A673 (cell line): ENCODE results near the gene FIBP. TPM values are rescaled to one million over a fixed set of nuclear protein-coding genes. Genes with fewer than 3 reads are reported as not detected.

ENCODE experiments used
- BruUV-seq: library from RNA; stranded (reverse); fragments of 400-500 nt; replicated peaks from 2 replicates; lab custom pipeline; 2021; lab: Mats Ljungman, UMichigan
- CTCF ChIA-PET: fragments of 300-600 bp; sonication (Branson Sonifier 250); formaldehyde crosslinking; loops from one replicate; lab custom pipeline; 2022; ENCODE audit warnings: antibody characterized with exemption; lab: Charles Lee
- POLR2A ChIA-PET: fragments of 300-600 bp; sonication (Branson Sonifier 250); formaldehyde crosslinking; loops from one replicate; lab custom pipeline; 2022; ENCODE audit warnings: antibody characterized with exemption; ENCODE audit not compliant: low non-redundant PET; lab: Charles Lee
- DNase-seq: peaks from one replicate; pipeline ENCODE4 v3.0.0-alpha.2; 2015; ENCODE audit warnings: low spot score
- H3K27ac ChIP-seq: fragments of 200-600 bp; sonication (generic); 2 replicates; pipeline ENCODE4 v1.5.1; 2016; ENCODE audit warnings: mixed run types, low read depth, mild to moderate bottlenecking, mixed read lengths, antibody characterized with exemption, low read length; ENCODE audit not compliant: poor library complexity, severe bottlenecking
- H3K27me3 ChIP-seq: fragments of 200-600 bp; sonication (generic); replicated peaks from 2 replicates; pipeline ENCODE4 v1.6.1; 2017; ENCODE audit warnings: mixed run types, low read depth, mild to moderate bottlenecking, mixed read lengths, antibody characterized with exemption, low read length; ENCODE audit not compliant: insufficient read depth, poor library complexity
- H3K36me3 ChIP-seq: fragments of 200-600 bp; sonication (generic); 2 replicates; pipeline ENCODE4 v1.6.1; 2016; ENCODE audit warnings: mixed run types, mild to moderate bottlenecking, mixed read lengths, antibody characterized with exemption, low read length; ENCODE audit not compliant: insufficient read depth, poor library complexity, severe bottlenecking
- H3K4me1 ChIP-seq: fragments of 200-600 bp; sonication (generic); 2 replicates; pipeline ENCODE4 v1.6.1; 2017; ENCODE audit warnings: mixed run types, mild to moderate bottlenecking, mixed read lengths, antibody characterized with exemption, low read length; ENCODE audit not compliant: insufficient read depth, poor library complexity, severe bottlenecking
- H3K4me3 ChIP-seq: fragments of 200-600 bp; sonication (generic); 2 replicates; pipeline ENCODE4 v1.5.1; 2016; ENCODE audit warnings: low read depth, mixed run types, mild to moderate bottlenecking, mixed read lengths, low read length; ENCODE audit not compliant: poor library complexity, severe bottlenecking
- H3K9me3 ChIP-seq: fragments of 200-600 bp; sonication (generic); 2 replicates; pipeline ENCODE4 v1.6.1; 2016; ENCODE audit warnings: mixed run types, low read depth, mild to moderate bottlenecking, mixed read lengths, antibody characterized with exemption, low read length; ENCODE audit not compliant: poor library complexity, severe bottlenecking
- CTCF ChIP-seq: fragments of 300-800, 200-600 bp; sonication (generic); conservative IDR thresholded peaks from 2 replicates; pipeline ENCODE4 v1.5.1; 2017; ENCODE audit warnings: low read depth, mild to moderate bottlenecking, antibody characterized with exemption, low read length, moderate library complexity, mixed read lengths
- EZH2 ChIP-seq: fragments of 200-600 bp; sonication (generic); IDR thresholded peaks from 2 replicates; pipeline ENCODE4 v1.6.1; 2017; ENCODE audit warnings: borderline replicate concordance, low read depth, mild to moderate bottlenecking, mixed read lengths, antibody characterized with exemption, low read length; ENCODE audit not compliant: poor library complexity, severe bottlenecking
- intact Hi-C: fragments of 100-400 bp; cut with micrococcal nuclease; formaldehyde crosslinking; loops from one replicate; pipeline ENCODE4 v1.10.0; 2022; ENCODE audit not compliant: unreplicated experiment
- total RNA-seq: library from RNA; stranded (reverse); gene quantifications from 2 replicates; pipeline ENCODE4 v1.2.3, GENCODE V29; 2021

FIBP gene
- total RNA-seq, 1 experiment from 2014 or later = 98.5 TPM

DNA sequence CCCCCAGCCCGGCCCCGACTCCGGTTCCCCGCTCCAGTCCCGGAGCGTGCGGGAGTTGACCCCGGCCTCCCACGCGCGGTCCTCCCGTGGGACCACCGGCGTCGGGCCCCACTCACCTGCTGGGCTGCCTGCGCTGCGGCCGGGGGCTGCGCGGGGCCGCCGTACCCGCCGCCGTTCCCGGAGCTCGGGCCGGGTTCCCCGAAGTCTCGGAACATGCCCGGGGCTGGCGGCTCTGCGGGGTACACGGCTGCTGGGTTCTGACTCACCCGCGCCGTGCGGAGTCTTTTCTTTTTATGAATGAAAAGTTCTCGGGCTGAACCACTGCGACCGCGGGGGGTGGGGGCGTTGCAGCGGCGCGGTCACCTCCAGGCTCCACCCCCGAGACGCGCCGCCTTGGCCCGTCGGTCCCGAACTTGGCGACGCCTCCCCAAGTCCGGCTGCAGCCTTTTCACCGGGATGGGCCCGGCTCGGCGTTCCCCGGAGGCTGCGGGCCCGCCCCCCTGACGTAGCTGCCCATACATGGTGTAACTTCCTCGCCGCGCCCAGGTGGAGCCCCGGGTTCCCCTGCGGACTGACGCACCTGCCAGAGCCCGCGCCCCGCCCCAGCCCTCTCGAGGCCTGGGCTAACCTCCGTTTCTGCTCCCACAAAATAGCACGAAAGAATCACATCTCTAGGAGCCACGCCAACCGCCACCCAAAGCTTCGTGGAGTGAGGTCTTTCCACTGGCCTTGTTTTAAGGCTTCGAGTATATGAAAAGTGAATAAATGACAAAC lies 12.0 kb upstream of the FIBP start, which contains the start of gene FOSL1:
FOSL1 (minus strand) TSS at position 264 of the 774 bp plus-strand sequence; CDS start at position 215, 49 bp downstream.
- TF ChIP-seq EZH2 = no peak
- TF ChIP-seq CTCF = no peak
- H3K4me1 ChIP-seq = peaks cover 6% of the 10 kb centered on the region
- CTCF ChIA-PET = interaction anchor here (1.2 to 1.8 kb wide), 2 partner anchors 12 to 15 kb away, joined by 3 to 11 read pairs; partner anchors contain the start of gene FIBP
- H3K27ac ChIP-seq = peak within 1 kb of the TSS; percentile 47
- H3K9me3 ChIP-seq = no peaks in the 10 kb centered on the region
- POLR2A ChIA-PET = interaction anchor here (0.6 kb wide), 2 partner anchors 11 to 1405 kb away, joined by 3 to 5 read pairs; no protein-coding TSS in a partner anchor
- BruUV-seq = no TSS peak
- H3K36me3 ChIP-seq = no peaks in the 10 kb centered on the region
- intact Hi-C loops = no loop called here
- peak; percentile 94 for DNase-seq
- no peaks in the 10 kb centered on the region for H3K27me3 ChIP-seq
- peak within 1 kb of the TSS; percentile 65 for H3K4me3 ChIP-seq

DNA sequence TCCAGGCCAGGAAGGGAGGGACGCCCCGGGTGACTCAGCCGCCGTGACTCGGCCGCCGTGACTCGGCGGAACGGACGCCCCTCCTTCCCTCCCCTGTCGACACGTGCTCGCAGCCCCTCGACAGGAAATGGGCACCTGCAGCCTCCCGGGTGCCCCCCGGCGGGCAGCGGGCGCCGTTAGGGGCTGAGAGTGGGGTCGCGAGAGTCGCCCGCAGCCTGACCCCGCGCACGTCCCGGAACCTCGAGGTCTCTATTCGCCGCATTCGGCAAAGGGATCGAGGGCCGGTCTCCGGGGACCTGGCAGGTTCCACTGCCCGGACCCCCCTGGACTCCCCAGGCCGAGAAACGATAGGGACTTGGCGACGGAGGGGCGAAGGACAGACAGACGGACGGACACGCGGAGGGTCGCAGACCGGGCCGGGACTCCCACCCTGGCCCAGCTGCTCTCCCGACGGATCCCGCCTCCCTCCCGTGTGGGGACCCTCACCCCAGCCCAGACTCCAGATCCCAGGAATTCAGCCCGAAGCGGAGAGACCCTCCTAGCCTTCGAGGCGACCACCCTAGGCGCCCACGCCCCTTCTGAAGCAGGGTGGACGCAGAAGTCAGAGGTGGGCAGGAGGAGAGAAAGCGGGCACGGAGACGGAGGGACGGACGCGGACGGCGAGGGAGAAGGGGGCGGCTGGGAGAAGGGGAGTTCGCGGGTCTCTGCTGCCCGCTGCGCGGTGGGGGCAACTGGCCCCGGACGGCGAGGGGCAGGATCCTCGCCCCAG lies 11.3 kb upstream of the FIBP start:
- BruUV-seq = no TSS peak
- Histone ChIP-seq H3K27me3 (no peaks in the 10 kb centered on the region), H3K4me1 (peaks cover 6% of the 10 kb centered on the region), H3K9me3 (no peaks in the 10 kb centered on the region), H3K36me3 (no peaks in the 10 kb centered on the region), H3K27ac (peak overlapping the region; percentile 47), H3K4me3 (peak overlapping the region; percentile 65)
- POLR2A ChIA-PET = no interaction called here
- CTCF ChIA-PET = interaction anchor here (1.1 to 2.0 kb wide), 3 partner anchors 9 to 15 kb away, joined by 3 to 10 read pairs (median 7); partner anchors contain the start of gene FIBP
- intact Hi-C loops = no loop called here
- peak; percentile 66 for DNase-seq
- TF ChIP-seq CTCF = no peak
- no peak for TF ChIP-seq EZH2

DNA sequence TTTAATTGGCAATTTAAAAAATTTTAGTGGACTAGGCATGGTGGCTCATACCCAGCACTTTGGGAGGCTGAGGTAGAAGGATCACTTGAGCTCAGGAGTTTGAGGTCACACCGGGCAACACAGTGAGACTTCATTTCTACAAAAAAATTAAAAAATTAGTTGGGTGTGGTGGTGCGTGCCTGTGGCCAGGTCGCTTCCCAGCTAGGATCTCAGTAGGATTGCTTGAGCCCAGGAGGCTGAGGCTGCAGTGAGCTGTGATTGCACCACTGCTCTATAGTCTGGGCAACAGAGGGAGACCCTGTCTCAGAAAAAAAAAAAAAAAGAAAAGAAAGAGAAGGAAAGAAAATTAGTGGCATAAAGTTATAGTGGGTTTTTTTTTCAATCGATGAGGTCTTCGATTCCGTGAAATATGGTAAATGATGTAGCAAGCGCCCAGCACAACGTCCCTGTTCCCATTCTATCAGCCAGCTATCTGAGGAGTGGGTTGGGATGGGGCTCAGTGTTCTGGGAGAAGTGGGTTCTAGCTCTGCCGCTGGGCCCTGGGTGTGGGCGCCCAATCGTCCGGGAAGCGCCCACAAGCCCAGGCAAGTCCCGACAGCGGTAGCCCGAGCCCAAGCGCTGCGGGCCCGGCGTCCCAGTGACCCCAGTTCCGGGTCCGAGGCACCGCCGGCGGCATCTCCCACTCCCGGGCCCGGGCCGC lies 10.5 kb upstream of the FIBP start:
- Histone ChIP-seq H3K4me1 (peaks cover 7% of the 10 kb centered on the region), H3K27me3 (no peaks in the 10 kb centered on the region), H3K9me3 (no peaks in the 10 kb centered on the region), H3K27ac (peak overlapping the region; percentile 47), H3K36me3 (no peaks in the 10 kb centered on the region), H3K4me3 (peak overlapping the region; percentile 65)
- no peak for TF ChIP-seq EZH2
- no peak for TF ChIP-seq CTCF
- ChIA-PET CTCF (interaction anchor here (1.1 to 2.0 kb wide), 3 partner anchors 8 to 14 kb away, joined by 3 to 10 read pairs (median 7); partner anchors contain the start of gene FIBP), POLR2A (no interaction called here)
- no peak for DNase-seq
- intact Hi-C loops = no loop called here
- TSS peak; percentile 38 for BruUV-seq
